Tibial nerve (tissue), 4 donors: ENCODE results near the gene RAPGEF5.

Experiments used
- CTCF ChIP-seq, 5 experiments: fragments of 200-600 bp in 3 of 5; fragments of 450-650 bp in 2 of 5; sonication (generic) in 3 of 5; IDR thresholded peaks; one replicate each; pipeline ENCODE4 v1.5.1; 2016 to 2019; ENCODE audit warnings: antibody characterized with exemption in 5 of 5, mild to moderate bottlenecking in 3 of 5, moderate library complexity in 2 of 5
- EP300 ChIP-seq, 2 donors: sonication (generic); formaldehyde crosslinking; IDR thresholded peaks; one replicate each; pipeline ENCODE4 v1.6.1; 2017; ENCODE audit warnings: antibody characterized with exemption in 2 of 2, mild to moderate bottlenecking in 1 of 2
- POLR2A ChIP-seq, 2 donors: fragments of 450-650 bp; IDR thresholded peaks; one replicate each; pipeline ENCODE4 v1.6.1; 2017; ENCODE audit warnings: antibody characterized with exemption in 2 of 2, mild to moderate bottlenecking in 2 of 2, moderate library complexity in 2 of 2

GRCh38 chr7:22354462-22354861, 2.5 kb downstream of the RAPGEF5 start:
- no peak for TF ChIP-seq CTCF (IDR thresholded peaks at IDR 0.05)
- no peak for TF ChIP-seq EP300 (IDR thresholded peaks at IDR 0.05)
- TF ChIP-seq POLR2A (IDR thresholded peaks at IDR 0.05): no peak
